Cardiac septum (tissue), 1 donor: ENCODE measurements around the gene APCDD1. TPM values are rescaled to one million over a fixed set of nuclear protein-coding genes. Genes with fewer than 3 reads are reported as not detected.

Experiments
- total RNA-seq: library from RNA; stranded (reverse); fragmentation: NEBNext Ultra II Directional; extraction: Animal tissue kit (Norgen Biotek cat#: 25700); gene quantifications from one replicate; pipeline ENCODE4 v1.2.1, GENCODE V29; 2021
- donor health status: DM: no; HTN: no; CAD: no.

APCDD1 gene
- total RNA-seq, 1 donor from 2014 or later = 9.9 TPM

Other genes starting within 250 kb of the APCDD1 start
- gene NAPG, start 71.4 kb downstream of the APCDD1 start, total RNA-seq = 44.8 TPM